Erythroblast (primary cell): Measurements from ENCODE around the gene STARD13.

Source experiments
- GATA1 ChIP-seq: IDR thresholded peaks from 2 replicates; pipeline ENCODE4 v1.6.1; 2011; ENCODE audit warnings: low read depth, mild to moderate bottlenecking, control low read depth, low read length, moderate library complexity
- POLR2A ChIP-seq: IDR thresholded peaks from 2 replicates; pipeline ENCODE4 v1.6.1; 2011; ENCODE audit warnings: mild to moderate bottlenecking, low read length

- no peak for TF ChIP-seq POLR2A
- no peak for TF ChIP-seq GATA1
Measured at GRCh38 chr13:33224191-33224590, 61.4 kb downstream of the STARD13 start.
